Esophagus muscularis mucosa (tissue), 4 donors: Measurements from ENCODE around the gene P2RX7.

Experiments
- EP300 ChIP-seq: sonication (generic); formaldehyde crosslinking; IDR thresholded peaks from one replicate; pipeline ENCODE4 v1.6.1; 2017; ENCODE audit warnings: antibody characterized with exemption
- POLR2AphosphoS5 ChIP-seq, 2 donors: sonication (generic); formaldehyde crosslinking; IDR thresholded peaks; one replicate each; pipeline ENCODE4 v1.6.1; 2017; ENCODE audit warnings: antibody characterized with exemption in 2 of 2
- TF ChIP-seq, protein P1 (sequence below), 3 experiments: fragments of 200-600 bp in 2 of 3; fragments of 450-650 bp in 1 of 3; sonication (generic) in 2 of 3; IDR thresholded peaks; one replicate each; pipeline ENCODE4 v1.5.1; 2017 to 2019; ENCODE audit warnings: antibody characterized with exemption in 3 of 3, mild to moderate bottlenecking in 2 of 3, moderate library complexity in 1 of 3

- TF ChIP-seq POLR2AphosphoS5 (IDR thresholded peaks at IDR 0.05) = no peak
- TF ChIP-seq, protein P1, sequence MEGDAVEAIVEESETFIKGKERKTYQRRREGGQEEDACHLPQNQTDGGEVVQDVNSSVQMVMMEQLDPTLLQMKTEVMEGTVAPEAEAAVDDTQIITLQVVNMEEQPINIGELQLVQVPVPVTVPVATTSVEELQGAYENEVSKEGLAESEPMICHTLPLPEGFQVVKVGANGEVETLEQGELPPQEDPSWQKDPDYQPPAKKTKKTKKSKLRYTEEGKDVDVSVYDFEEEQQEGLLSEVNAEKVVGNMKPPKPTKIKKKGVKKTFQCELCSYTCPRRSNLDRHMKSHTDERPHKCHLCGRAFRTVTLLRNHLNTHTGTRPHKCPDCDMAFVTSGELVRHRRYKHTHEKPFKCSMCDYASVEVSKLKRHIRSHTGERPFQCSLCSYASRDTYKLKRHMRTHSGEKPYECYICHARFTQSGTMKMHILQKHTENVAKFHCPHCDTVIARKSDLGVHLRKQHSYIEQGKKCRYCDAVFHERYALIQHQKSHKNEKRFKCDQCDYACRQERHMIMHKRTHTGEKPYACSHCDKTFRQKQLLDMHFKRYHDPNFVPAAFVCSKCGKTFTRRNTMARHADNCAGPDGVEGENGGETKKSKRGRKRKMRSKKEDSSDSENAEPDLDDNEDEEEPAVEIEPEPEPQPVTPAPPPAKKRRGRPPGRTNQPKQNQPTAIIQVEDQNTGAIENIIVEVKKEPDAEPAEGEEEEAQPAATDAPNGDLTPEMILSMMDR (IDR thresholded peaks at IDR 0.05) = no peak
- no peak for TF ChIP-seq EP300
Observed at GRCh38 chr12:121216102-121216501, 83.4 kb downstream of the P2RX7 start.
